Skeletal muscle tissue (tissue), 4 donors: Measurements from ENCODE around the gene PMPCA. TPM values are rescaled to one million over a fixed set of nuclear protein-coding genes. Genes with fewer than 3 reads are reported as not detected.

Experiments
- H3K27ac ChIP-seq: one replicate; pipeline ENCODE4 v1.7.0; 2013; ENCODE audit warnings: mild to moderate bottlenecking, low read depth, low read length, inconsistent platforms
- H3K27me3 ChIP-seq, 3 donors: one replicate each; pipeline ENCODE4 v1.7.0; 2013; ENCODE audit warnings: low read length in 3 of 3; ENCODE audit not compliant: control insufficient read depth in 3 of 3, insufficient read depth in 3 of 3
- H3K36me3 ChIP-seq, 3 donors: one replicate each; pipeline ENCODE4 v1.7.0; 2013; ENCODE audit warnings: low read length in 3 of 3; ENCODE audit not compliant: control insufficient read depth in 3 of 3, insufficient read depth in 3 of 3
- H3K4me1 ChIP-seq, 3 donors: one replicate each; pipeline ENCODE4 v1.7.0; 2013; ENCODE audit warnings: low read length in 3 of 3, mild to moderate bottlenecking in 3 of 3; ENCODE audit not compliant: control insufficient read depth in 3 of 3, insufficient read depth in 3 of 3
- H3K4me3 ChIP-seq, 3 donors: one replicate each; pipeline ENCODE4 v1.7.0; 2013; ENCODE audit warnings: low read length in 3 of 3
- H3K9ac ChIP-seq, 3 donors: one replicate each; pipeline ENCODE4 v1.7.0; 2013; ENCODE audit warnings: low read length in 3 of 3, mild to moderate bottlenecking in 3 of 3, moderate library complexity in 2 of 3, low read depth in 1 of 3
- H3K9me3 ChIP-seq, 3 donors: one replicate each; pipeline ENCODE4 v1.7.0; 2013; ENCODE audit warnings: low read length in 3 of 3; ENCODE audit not compliant: control insufficient read depth in 3 of 3
- total RNA-seq: library from RNA; depleted of rRNA; stranded (reverse); fragments of >200 nt; gene quantifications from one replicate; pipeline ENCODE4 v1.2.3, GENCODE V29; 2014
- donor health status: Osteomylitis.

The PMPCA gene
- total RNA-seq, 1 donor from 2014 or later, result 30.3 TPM

GRCh38 chr9:136381966-136382513 is 28.4 kb upstream of the PMPCA start:
- Histone ChIP-seq H3K27ac (no peak overlapping the region), H3K4me3 (no peak overlapping the region), H3K36me3 (peaks cover 42 to 50% (median 49%) of the 10 kb centered on the region in 3 donors), H3K9ac (no peak overlapping the region), H3K9me3 (no peaks in the 10 kb centered on the region), H3K4me1 (no peaks in the 10 kb centered on the region), H3K27me3 (no peaks in the 10 kb centered on the region)

- Histone ChIP-seq H3K4me1 (no peaks in the 10 kb centered on the region), H3K36me3 (peaks cover 51 to 58% (median 54%) of the 10 kb centered on the region in 3 donors), H3K4me3 (no peak overlapping the region), H3K27ac (no peak overlapping the region), H3K9ac (no peak overlapping the region), H3K27me3 (no peaks in the 10 kb centered on the region), H3K9me3 (no peaks in the 10 kb centered on the region)
These were observed 27.0 kb upstream of the PMPCA start for GRCh38 chr9:136383436-136383835.

DNA sequence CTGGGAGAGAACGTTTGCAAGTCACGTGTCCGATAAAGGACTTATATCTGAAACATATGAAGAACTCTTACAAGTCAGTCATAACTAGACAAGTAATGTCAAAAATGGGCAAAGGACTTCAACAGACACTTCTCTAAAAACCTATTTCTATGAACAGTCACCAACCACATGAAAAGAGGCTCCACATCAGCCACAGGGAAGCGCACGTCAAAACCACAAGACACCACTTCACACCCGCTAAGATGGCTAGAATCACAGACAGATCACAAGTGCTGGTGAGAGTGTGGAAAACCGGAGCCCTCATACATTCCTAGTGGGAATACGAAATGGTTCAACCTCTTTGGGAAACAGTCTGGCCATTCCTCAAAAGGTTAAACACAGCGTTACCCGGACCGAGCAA is 25.4 kb upstream of the PMPCA start:
- H3K27me3 ChIP-seq, result no peaks in the 10 kb centered on the region
- H3K4me1 ChIP-seq, result no peaks in the 10 kb centered on the region
- H3K9me3 ChIP-seq, result no peaks in the 10 kb centered on the region
- no peak overlapping the region for H3K27ac ChIP-seq
- no peak overlapping the region for H3K9ac ChIP-seq
- no peak overlapping the region for H3K4me3 ChIP-seq
- H3K36me3 ChIP-seq, result peaks cover 59 to 68% (median 62%) of the 10 kb centered on the region in 3 donors

DNA sequence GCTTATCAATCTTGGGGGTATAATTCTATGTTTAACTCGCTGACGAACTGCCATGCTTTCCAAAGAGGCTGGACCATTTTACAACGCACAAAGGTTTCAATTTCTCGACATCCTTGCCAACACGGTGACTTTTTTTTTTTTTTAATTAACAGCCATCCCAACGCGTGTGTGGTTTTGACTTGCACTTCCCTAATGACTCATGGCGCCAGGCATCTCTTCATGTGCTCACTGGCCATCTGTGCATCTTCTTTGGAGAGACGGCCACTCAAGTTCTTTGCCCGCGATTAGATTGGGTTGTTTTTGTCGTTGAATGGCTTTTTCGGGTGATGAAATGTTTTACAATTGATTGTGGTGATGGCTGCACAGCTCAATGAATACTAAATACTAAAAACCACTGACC is 24.4 kb upstream of the PMPCA start:
- H3K36me3 ChIP-seq, result peaks cover 53 to 64% (median 54%) of the 10 kb centered on the region in 3 donors
- no peaks in the 10 kb centered on the region for H3K9me3 ChIP-seq
- H3K27ac ChIP-seq, result no peak overlapping the region
- H3K4me3 ChIP-seq, result no peak overlapping the region
- no peaks in the 10 kb centered on the region for H3K4me1 ChIP-seq
- H3K27me3 ChIP-seq, result no peaks in the 10 kb centered on the region
- H3K9ac ChIP-seq, result no peak overlapping the region

DNA sequence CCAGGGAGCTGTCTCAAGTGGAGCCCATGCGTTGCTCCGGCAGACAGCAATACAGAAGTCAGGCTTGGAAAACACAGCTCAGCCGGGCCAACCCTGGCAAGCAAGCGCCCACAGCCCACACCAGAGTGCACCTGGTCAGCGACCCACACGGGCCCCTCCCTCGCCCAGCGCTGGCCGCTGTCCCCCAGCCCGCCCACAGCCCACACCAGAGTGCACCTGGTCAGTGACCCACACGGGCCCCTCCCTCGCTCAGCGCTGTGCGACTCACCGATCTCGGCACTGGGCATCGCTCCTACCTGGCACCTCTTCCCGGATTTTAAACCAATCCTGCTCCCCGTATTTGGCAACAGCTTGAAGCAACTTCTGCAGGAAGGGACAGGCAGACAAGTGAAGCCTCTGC is 23.2 kb upstream of the PMPCA start:
- Histone ChIP-seq H3K27me3 (no peaks in the 10 kb centered on the region), H3K9me3 (no peaks in the 10 kb centered on the region), H3K4me1 (no peaks in the 10 kb centered on the region), H3K9ac (no peak overlapping the region), H3K4me3 (no peak overlapping the region), H3K27ac (no peak overlapping the region), H3K36me3 (peaks cover 57 to 62% (median 59%) of the 10 kb centered on the region in 3 donors)

GRCh38 chr9:136389396-136389795 is 21.1 kb upstream of the PMPCA start:
- no peaks in the 10 kb centered on the region for H3K9me3 ChIP-seq
- H3K36me3 ChIP-seq, result peaks cover 48 to 65% (median 49%) of the 10 kb centered on the region in 3 donors
- no peaks in the 10 kb centered on the region for H3K27me3 ChIP-seq
- no peak overlapping the region for H3K4me3 ChIP-seq
- no peak overlapping the region for H3K27ac ChIP-seq
- no peak overlapping the region for H3K9ac ChIP-seq
- no peaks in the 10 kb centered on the region for H3K4me1 ChIP-seq

GRCh38 chr9:136391737-136392537 is 18.5 kb upstream of the PMPCA start:
- H3K27ac ChIP-seq, result no peak overlapping the region
- no peak overlapping the region for H3K9ac ChIP-seq
- H3K9me3 ChIP-seq, result no peaks in the 10 kb centered on the region
- H3K4me3 ChIP-seq, result no peak overlapping the region
- no peaks in the 10 kb centered on the region for H3K4me1 ChIP-seq
- no peaks in the 10 kb centered on the region for H3K27me3 ChIP-seq
- H3K36me3 ChIP-seq, result peaks cover 61 to 75% (median 66%) of the 10 kb centered on the region in 3 donors

GRCh38 chr9:136392538-136393449 is 17.7 kb upstream of the PMPCA start:
- Histone ChIP-seq H3K9ac (no peak overlapping the region), H3K27me3 (no peaks in the 10 kb centered on the region), H3K36me3 (peaks cover 59 to 74% (median 60%) of the 10 kb centered on the region in 3 donors), H3K4me3 (no peak overlapping the region), H3K4me1 (no peaks in the 10 kb centered on the region), H3K27ac (no peak overlapping the region), H3K9me3 (no peaks in the 10 kb centered on the region)

- no peak overlapping the region for H3K4me3 ChIP-seq
- H3K27me3 ChIP-seq, result no peaks in the 10 kb centered on the region
- no peak overlapping the region for H3K27ac ChIP-seq
- H3K4me1 ChIP-seq, result peaks cover 2 to 3% (median 2%) of the 10 kb centered on the region in 3 donors
- H3K9ac ChIP-seq, result no peak overlapping the region
- peaks cover 54 to 72% (median 61%) of the 10 kb centered on the region in 3 donors for H3K36me3 ChIP-seq
- H3K9me3 ChIP-seq, result no peaks in the 10 kb centered on the region
These were observed 16.9 kb upstream of the PMPCA start for GRCh38 chr9:136393531-136393930.
